CD4-positive, alpha-beta T cell (primary cell): Measurements from ENCODE around the gene RTL1. TPM values are rescaled to one million over a fixed set of nuclear protein-coding genes. Genes with fewer than 3 reads are reported as not detected.

ENCODE experiments used
- ATAC-seq: fragments of 200-7000 bp; cut with Tn5 transposase; one replicate; pipeline ENCODE4 v1.10.0; 2022; ENCODE audit warnings: mild to moderate bottlenecking; ENCODE audit not compliant: poor library complexity
- CTCF ChIA-PET: fragments of 350-600 bp; sonication (Branson Sonifier 250); formaldehyde crosslinking; loops from one replicate; lab custom pipeline; 2021; ENCODE audit warnings: antibody characterized with exemption, inconsistent platforms; lab: Charles Lee
- POLR2A ChIA-PET: fragments of 350-600 bp; sonication (Branson Sonifier 250); formaldehyde crosslinking; loops from one replicate; lab custom pipeline; 2021; ENCODE audit warnings: antibody characterized with exemption, inconsistent platforms; lab: Charles Lee
- DNase-seq, 14 experiments: peaks; one replicate each; pipeline ENCODE4 v3.0.0-alpha.2; 2013 to 2020; ENCODE audit warnings: mixed read lengths in 2 of 14
- H3K27ac ChIP-seq, 2 donors: one replicate each; pipeline versions ENCODE4 v1.5.1 to v1.7.0; 2013; ENCODE audit warnings: low read length in 2 of 2, low read depth in 1 of 2, mild to moderate bottlenecking in 1 of 2
- H3K27me3 ChIP-seq, 2 experiments: 1 replicate in 1 of 2; 2 replicates in 1 of 2; pipeline versions ENCODE4 v1.6.1 to v1.7.0; 2013; ENCODE audit warnings: low read length in 2 of 2, control low read depth in 1 of 2, mild to moderate bottlenecking in 1 of 2, moderate library complexity in 1 of 2; ENCODE audit not compliant: insufficient read depth in 2 of 2, control insufficient read depth in 1 of 2
- H3K36me3 ChIP-seq: one replicate; pipeline ENCODE4 v1.6.1; 2013; ENCODE audit warnings: low read length, control low read depth; ENCODE audit not compliant: insufficient read depth
- H3K4me1 ChIP-seq: one replicate; pipeline ENCODE4 v1.6.1; 2013; ENCODE audit warnings: low read length, control low read depth; ENCODE audit not compliant: insufficient read depth
- H3K4me3 ChIP-seq: one replicate; pipeline ENCODE4 v1.5.1; 2013; ENCODE audit warnings: mild to moderate bottlenecking, low read length, moderate library complexity
- H3K9me3 ChIP-seq, 2 experiments: 1 replicate in 1 of 2; 2 replicates in 1 of 2; pipeline versions ENCODE4 v1.6.1 to v1.7.0; 2013; ENCODE audit warnings: low read length in 2 of 2, mild to moderate bottlenecking in 2 of 2, control low read depth in 1 of 2, moderate library complexity in 1 of 2; ENCODE audit not compliant: control insufficient read depth in 1 of 2, insufficient read depth in 1 of 2
- H3K27ac Mint-ChIP-seq: one replicate; pipeline ENCODE4 v1.8.0; 2020; ENCODE audit warnings: mixed read lengths
- H3K27me3 Mint-ChIP-seq: one replicate; pipeline ENCODE4 v1.8.0; 2021; ENCODE audit warnings: mixed read lengths
- H3K36me3 Mint-ChIP-seq: one replicate; pipeline ENCODE4 v1.8.0; 2021; ENCODE audit warnings: low read depth, mixed read lengths
- H3K4me1 Mint-ChIP-seq: one replicate; pipeline ENCODE4 v1.8.0; 2021; ENCODE audit warnings: low read depth, mixed read lengths
- H3K4me3 Mint-ChIP-seq: one replicate; pipeline ENCODE4 v1.8.0; 2020; ENCODE audit warnings: mild to moderate bottlenecking, mixed read lengths
- H3K9me3 Mint-ChIP-seq: one replicate; pipeline ENCODE4 v1.8.0; 2020; ENCODE audit warnings: mixed read lengths
- CTCF ChIP-seq: fragments of 200-600 bp; IDR thresholded peaks from one replicate; pipeline ENCODE4 v1.8.0; 2022; ENCODE audit warnings: antibody characterized with exemption, mild to moderate bottlenecking
- intact Hi-C, 2 experiments: fragments of 100-400 bp; cut with DNase I in 1 of 2; cut with micrococcal nuclease in 1 of 2; formaldehyde crosslinking; loops; one replicate each; pipeline versions ENCODE4 v1.15.1 to v1.9.0; 2023 to 2025; cut with DNase I, micrococcal nuclease
- total RNA-seq, 174 experiments: library from RNA in 2 of 174; stranded (reverse) in 2 of 174; gene quantifications; one replicate each; pipeline ENCODE4 v1.2.3 and lab custom pipeline; 2021 to 2026

The RTL1 gene
- total RNA-seq, 2 experiments from 2014 or later = not detected

- Mint-ChIP-seq H3K4me1 (no peaks in the 10 kb centered on the region), H3K27ac (no peak overlapping the region), H3K9me3 (no peaks in the 10 kb centered on the region), H3K4me3 (no peak overlapping the region), H3K27me3 (peaks cover 15% of the 10 kb centered on the region), H3K36me3 (no peaks in the 10 kb centered on the region)
- ATAC-seq = no peak
- no peak for DNase-seq
- peaks cover 3 to 6% of the 10 kb centered on the region in 2 experiments for H3K27me3 ChIP-seq
- H3K4me3 ChIP-seq = no peak overlapping the region
- TF ChIP-seq CTCF = no peak
- ChIA-PET CTCF (no interaction called here), POLR2A (no interaction called here)
- peaks cover 0 to 4% of the 10 kb centered on the region in 2 experiments for H3K9me3 ChIP-seq
- H3K4me1 ChIP-seq = no peaks in the 10 kb centered on the region
- H3K27ac ChIP-seq = no peak overlapping the region
- intact Hi-C loops = no loop called here
- H3K36me3 ChIP-seq = no peaks in the 10 kb centered on the region
Measured at GRCh38 chr14:100888789-100889315, 14.7 kb downstream of the RTL1 start.

GRCh38 chr14:100887728-100888335 is 15.7 kb downstream of the RTL1 start:
- Histone ChIP-seq H3K36me3 (no peaks in the 10 kb centered on the region), H3K4me3 (no peak overlapping the region), H3K4me1 (no peaks in the 10 kb centered on the region), H3K27ac (no peak overlapping the region), H3K9me3 (peaks cover 0 to 10% of the 10 kb centered on the region in 2 experiments), H3K27me3 (peaks cover 3 to 6% of the 10 kb centered on the region in 2 experiments)
- H3K27me3 Mint-ChIP-seq = peaks cover 15% of the 10 kb centered on the region
- intact Hi-C loops = no loop called here
- POLR2A ChIA-PET = no interaction called here
- CTCF ChIA-PET = no interaction called here
- no peaks in the 10 kb centered on the region for H3K4me1 Mint-ChIP-seq
- DNase-seq (no peak), ATAC-seq (no peak)
- TF ChIP-seq CTCF = no peak
- no peak overlapping the region for H3K27ac Mint-ChIP-seq
- no peaks in the 10 kb centered on the region for H3K36me3 Mint-ChIP-seq
- no peak overlapping the region for H3K4me3 Mint-ChIP-seq
- no peaks in the 10 kb centered on the region for H3K9me3 Mint-ChIP-seq

GRCh38 chr14:100885617-100886016 is 17.9 kb downstream of the RTL1 start:
- no peak for DNase-seq
- H3K27me3 ChIP-seq = peaks cover 3 to 6% of the 10 kb centered on the region in 2 experiments
- no peak for ATAC-seq
- Mint-ChIP-seq H3K9me3 (no peaks in the 10 kb centered on the region), H3K4me1 (no peaks in the 10 kb centered on the region), H3K27ac (no peak overlapping the region), H3K4me3 (no peak overlapping the region), H3K36me3 (no peaks in the 10 kb centered on the region), H3K27me3 (peaks cover 11% of the 10 kb centered on the region)
- POLR2A ChIA-PET = no interaction called here
- no peak overlapping the region for H3K4me3 ChIP-seq
- no peaks in the 10 kb centered on the region for H3K36me3 ChIP-seq
- peaks cover 0 to 31% of the 10 kb centered on the region in 2 experiments for H3K9me3 ChIP-seq
- H3K27ac ChIP-seq = no peak overlapping the region
- CTCF ChIA-PET = no interaction called here
- intact Hi-C loops = no loop called here
- TF ChIP-seq CTCF = no peak
- H3K4me1 ChIP-seq = no peaks in the 10 kb centered on the region
